Upper lobe of left lung (tissue), 4 donors: Measurements from ENCODE around the gene GNPNAT1.

Experiments
- EP300 ChIP-seq, 4 donors: sonication (generic); formaldehyde crosslinking; IDR thresholded peaks; one replicate each; pipeline ENCODE4 v1.5.1; 2017; ENCODE audit warnings: antibody characterized with exemption in 4 of 4, control low read depth in 2 of 4
- POLR2A ChIP-seq, 4 donors: fragments of 450-650 bp; IDR thresholded peaks; one replicate each; pipeline ENCODE4 v1.5.1; 2016 to 2017; ENCODE audit warnings: antibody characterized with exemption in 4 of 4, mild to moderate bottlenecking in 2 of 4
- POLR2AphosphoS5 ChIP-seq, 2 donors: sonication (generic); formaldehyde crosslinking; IDR thresholded peaks; one replicate each; pipeline ENCODE4 v1.5.1; 2017; ENCODE audit warnings: antibody characterized with exemption in 2 of 2
- TF ChIP-seq, protein P1 (sequence below), 6 experiments: fragments of 450-650 bp in 4 of 6; fragments of 200-600 bp in 2 of 6; sonication (generic) in 2 of 6; IDR thresholded peaks; one replicate each; pipeline ENCODE4 v1.5.1; 2016 to 2019; ENCODE audit warnings: antibody characterized with exemption in 6 of 6

DNA sequence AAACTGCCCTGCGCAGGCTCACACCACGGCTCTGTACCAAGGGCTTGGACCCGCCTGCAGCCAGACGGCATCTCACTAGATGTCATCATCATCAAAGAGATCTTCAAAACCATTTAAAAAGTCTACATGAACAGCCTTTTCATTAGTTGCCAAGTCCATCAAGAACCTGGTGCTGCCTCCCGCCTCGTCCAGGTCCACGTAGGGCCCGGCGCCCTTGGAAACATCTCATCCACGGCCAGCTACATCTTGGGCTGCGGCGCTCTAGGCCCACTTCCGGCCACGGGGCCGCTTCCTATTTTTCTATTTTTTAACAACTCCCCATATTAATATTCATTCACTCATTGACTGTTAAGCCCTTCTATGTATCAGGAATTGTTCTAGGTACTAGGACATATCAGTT, 7.4 kb upstream of the GNPNAT1 start:
- TF ChIP-seq, protein P1, sequence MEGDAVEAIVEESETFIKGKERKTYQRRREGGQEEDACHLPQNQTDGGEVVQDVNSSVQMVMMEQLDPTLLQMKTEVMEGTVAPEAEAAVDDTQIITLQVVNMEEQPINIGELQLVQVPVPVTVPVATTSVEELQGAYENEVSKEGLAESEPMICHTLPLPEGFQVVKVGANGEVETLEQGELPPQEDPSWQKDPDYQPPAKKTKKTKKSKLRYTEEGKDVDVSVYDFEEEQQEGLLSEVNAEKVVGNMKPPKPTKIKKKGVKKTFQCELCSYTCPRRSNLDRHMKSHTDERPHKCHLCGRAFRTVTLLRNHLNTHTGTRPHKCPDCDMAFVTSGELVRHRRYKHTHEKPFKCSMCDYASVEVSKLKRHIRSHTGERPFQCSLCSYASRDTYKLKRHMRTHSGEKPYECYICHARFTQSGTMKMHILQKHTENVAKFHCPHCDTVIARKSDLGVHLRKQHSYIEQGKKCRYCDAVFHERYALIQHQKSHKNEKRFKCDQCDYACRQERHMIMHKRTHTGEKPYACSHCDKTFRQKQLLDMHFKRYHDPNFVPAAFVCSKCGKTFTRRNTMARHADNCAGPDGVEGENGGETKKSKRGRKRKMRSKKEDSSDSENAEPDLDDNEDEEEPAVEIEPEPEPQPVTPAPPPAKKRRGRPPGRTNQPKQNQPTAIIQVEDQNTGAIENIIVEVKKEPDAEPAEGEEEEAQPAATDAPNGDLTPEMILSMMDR (IDR thresholded peaks at IDR 0.05): no peak
- TF ChIP-seq POLR2A (IDR thresholded peaks at IDR 0.05) (no peak), EP300 (IDR thresholded peaks at IDR 0.05) (no peak), POLR2AphosphoS5 (IDR thresholded peaks at IDR 0.05) (no peak)
